Skeletal muscle satellite cell (primary cell): Measurements from ENCODE around the gene SRRM3.
"Not testable (repeated sequence)": the region's sequence is repeated elsewhere in the genome, so short reads cannot be mapped to it uniquely, and the experiment has no call there.

Experiments
- H3K27me3 ChIP-seq: 2 replicates; pipeline ENCODE4 v1.7.0; 2013; ENCODE audit warnings: low read length; ENCODE audit not compliant: control insufficient read depth, insufficient read depth
- H3K36me3 ChIP-seq: 2 replicates; pipeline ENCODE4 v1.7.0; 2013; ENCODE audit warnings: mild to moderate bottlenecking, control low read depth, low read length; ENCODE audit not compliant: insufficient read depth
- H3K4me1 ChIP-seq: 2 replicates; pipeline ENCODE4 v1.7.0; 2013; ENCODE audit warnings: low read length; ENCODE audit not compliant: control insufficient read depth, insufficient read depth
- H3K4me2 ChIP-seq: 2 replicates; pipeline ENCODE4 v1.7.0; 2013; ENCODE audit warnings: mild to moderate bottlenecking, low read length
- H3K4me3 ChIP-seq: 2 replicates; pipeline ENCODE4 v1.7.0; 2013; ENCODE audit warnings: low read length
- H3K9ac ChIP-seq: 2 replicates; pipeline ENCODE4 v1.7.0; 2013; ENCODE audit warnings: mild to moderate bottlenecking, low read depth, low read length, moderate library complexity
- H3K9me3 ChIP-seq: replicated peaks from 2 replicates; pipeline ENCODE4 v1.7.0; 2013; ENCODE audit warnings: mild to moderate bottlenecking, control low read depth, low read length

Gene SRRM3

GRCh38 chr7:76232698-76233097 is 31.0 kb downstream of the SRRM3 start:
- H3K4me2 ChIP-seq = no peak overlapping the region
- H3K4me1 ChIP-seq = peaks cover 4% of the 10 kb centered on the region
- H3K27me3 ChIP-seq = peaks cover 36% of the 10 kb centered on the region
- H3K9me3 ChIP-seq = no peaks in the 10 kb centered on the region
- H3K36me3 ChIP-seq = no peaks in the 10 kb centered on the region
- H3K4me3 ChIP-seq = no peak overlapping the region
- H3K9ac ChIP-seq = no peak overlapping the region

- peaks cover 44% of the 10 kb centered on the region for H3K27me3 ChIP-seq
Observed at GRCh38 chr7:76233538-76234281, 32.0 kb downstream of the SRRM3 start.

DNA sequence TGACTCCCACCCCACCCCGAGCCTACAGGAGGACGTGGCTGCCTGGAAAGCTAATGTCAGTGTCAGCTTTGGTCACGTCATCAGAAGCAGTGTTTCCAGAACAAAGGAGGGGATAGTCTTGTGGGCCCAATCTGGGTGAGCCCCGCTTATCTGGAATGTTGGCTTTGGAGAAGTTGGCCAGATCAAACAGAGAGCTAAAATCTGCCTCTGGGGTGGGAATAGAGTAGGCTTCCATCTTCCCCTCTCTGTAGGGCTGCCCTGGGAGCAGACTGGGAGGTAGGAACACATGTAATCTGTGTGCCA is 32.5 kb downstream of the SRRM3 start:
- H3K4me3 ChIP-seq = no peak overlapping the region
- no peak overlapping the region for H3K4me2 ChIP-seq
- peaks cover 45% of the 10 kb centered on the region for H3K27me3 ChIP-seq
- no peaks in the 10 kb centered on the region for H3K36me3 ChIP-seq
- no peak overlapping the region for H3K9ac ChIP-seq
- H3K4me1 ChIP-seq = peaks cover 4% of the 10 kb centered on the region
- no peaks in the 10 kb centered on the region for H3K9me3 ChIP-seq

More at GRCh38 chr7:76233538-76234281, 32.0 kb downstream of the SRRM3 start:
- no peak overlapping the region for H3K4me2 ChIP-seq
- H3K36me3 ChIP-seq = no peaks in the 10 kb centered on the region
- H3K9me3 ChIP-seq = no peaks in the 10 kb centered on the region
- peaks cover 4% of the 10 kb centered on the region for H3K4me1 ChIP-seq
- no peak overlapping the region for H3K4me3 ChIP-seq
- no peak overlapping the region for H3K9ac ChIP-seq

GRCh38 chr7:76234931-76235441 is 33.3 kb downstream of the SRRM3 start:
- Histone ChIP-seq H3K4me1 (peaks cover 4% of the 10 kb centered on the region), H3K9me3 (no peaks in the 10 kb centered on the region), H3K4me3 (peak overlapping the region; percentile 53), H3K9ac (peak overlapping the region; percentile 36), H3K27me3 (peaks cover 42% of the 10 kb centered on the region), H3K36me3 (no peaks in the 10 kb centered on the region), H3K4me2 (peak overlapping the region; percentile 78)

DNA sequence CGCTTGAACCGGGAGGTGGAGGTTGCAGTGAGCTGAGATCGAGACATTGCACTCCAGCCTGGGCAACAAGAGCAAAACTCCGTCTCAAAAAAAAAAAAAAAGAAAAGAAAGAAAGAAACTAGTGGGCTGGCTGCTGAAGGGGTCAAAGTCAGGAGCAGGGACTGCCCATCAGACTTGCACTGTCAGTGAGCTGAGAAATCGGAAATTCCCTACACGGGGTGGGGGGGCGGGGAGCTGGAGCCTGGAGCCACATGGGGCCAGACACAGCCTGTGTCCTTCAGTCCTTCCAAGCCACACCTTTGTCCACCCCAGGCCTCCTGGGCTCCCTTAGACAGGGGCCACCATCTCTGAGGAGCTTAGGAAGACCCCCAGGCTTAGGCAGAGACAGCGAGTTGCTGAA is 34.5 kb downstream of the SRRM3 start:
- H3K4me1 ChIP-seq = peaks cover 4% of the 10 kb centered on the region
- H3K36me3 ChIP-seq = no peaks in the 10 kb centered on the region
- H3K27me3 ChIP-seq = peaks cover 40% of the 10 kb centered on the region
- H3K9ac ChIP-seq = no peak overlapping the region
- H3K9me3 ChIP-seq = no peaks in the 10 kb centered on the region
- H3K4me3 ChIP-seq = no peak overlapping the region
- H3K4me2 ChIP-seq = no peak overlapping the region

GRCh38 chr7:76238326-76238725 is 36.6 kb downstream of the SRRM3 start:
- no peak overlapping the region for H3K4me2 ChIP-seq
- H3K4me3 ChIP-seq = no peak overlapping the region

DNA sequence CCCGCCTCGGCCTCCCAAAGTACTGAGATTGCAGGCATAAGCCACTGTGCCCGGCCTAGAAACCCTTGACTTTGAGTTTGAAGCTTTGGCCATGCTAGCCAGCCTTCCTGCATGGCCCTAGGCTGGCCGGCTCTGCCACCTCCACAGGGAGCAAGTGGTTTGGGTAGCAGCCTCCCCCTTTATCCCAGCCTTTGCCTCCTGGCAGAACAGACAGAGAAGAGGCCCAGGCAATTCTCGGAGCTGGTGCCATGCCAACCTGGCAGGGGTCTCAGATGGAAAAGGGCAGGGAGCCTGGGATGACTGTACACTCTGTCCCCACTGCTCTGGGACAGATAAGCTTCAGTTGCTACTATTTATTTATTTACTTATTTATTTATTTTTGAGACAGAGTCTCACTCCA is 39.4 kb downstream of the SRRM3 start:
- no peaks in the 10 kb centered on the region for H3K4me1 ChIP-seq
- H3K27me3 ChIP-seq = peaks cover 23% of the 10 kb centered on the region
- H3K9ac ChIP-seq = no peak overlapping the region
- H3K4me3 ChIP-seq = no peak overlapping the region
- no peak overlapping the region for H3K4me2 ChIP-seq
- no peaks in the 10 kb centered on the region for H3K36me3 ChIP-seq
- no peaks in the 10 kb centered on the region for H3K9me3 ChIP-seq

More at GRCh38 chr7:76238326-76238725, 36.6 kb downstream of the SRRM3 start:
- Histone ChIP-seq H3K4me1 (peaks cover 4% of the 10 kb centered on the region), H3K9me3 (no peaks in the 10 kb centered on the region), H3K27me3 (peaks cover 22% of the 10 kb centered on the region), H3K9ac (no peak overlapping the region), H3K36me3 (no peaks in the 10 kb centered on the region)

- H3K4me3 ChIP-seq, H3K9ac ChIP-seq, H3K9me3 ChIP-seq, H3K36me3 ChIP-seq, H3K4me2 ChIP-seq, H3K4me1 ChIP-seq: not testable (repeated sequence)
- H3K27me3 ChIP-seq = peaks cover 32% of the 10 kb centered on the region
Observed at GRCh38 chr7:76242517-76243063, 40.9 kb downstream of the SRRM3 start.

- H3K4me2 ChIP-seq = no peak overlapping the region
- H3K4me1 ChIP-seq = no peaks in the 10 kb centered on the region
- H3K4me3 ChIP-seq = no peak overlapping the region
- H3K27me3 ChIP-seq = peaks cover 27% of the 10 kb centered on the region
- H3K9ac ChIP-seq = no peak overlapping the region
- H3K9me3 ChIP-seq = no peaks in the 10 kb centered on the region
- no peaks in the 10 kb centered on the region for H3K36me3 ChIP-seq
Observed at GRCh38 chr7:76244781-76245391, 43.2 kb downstream of the SRRM3 start.

DNA sequence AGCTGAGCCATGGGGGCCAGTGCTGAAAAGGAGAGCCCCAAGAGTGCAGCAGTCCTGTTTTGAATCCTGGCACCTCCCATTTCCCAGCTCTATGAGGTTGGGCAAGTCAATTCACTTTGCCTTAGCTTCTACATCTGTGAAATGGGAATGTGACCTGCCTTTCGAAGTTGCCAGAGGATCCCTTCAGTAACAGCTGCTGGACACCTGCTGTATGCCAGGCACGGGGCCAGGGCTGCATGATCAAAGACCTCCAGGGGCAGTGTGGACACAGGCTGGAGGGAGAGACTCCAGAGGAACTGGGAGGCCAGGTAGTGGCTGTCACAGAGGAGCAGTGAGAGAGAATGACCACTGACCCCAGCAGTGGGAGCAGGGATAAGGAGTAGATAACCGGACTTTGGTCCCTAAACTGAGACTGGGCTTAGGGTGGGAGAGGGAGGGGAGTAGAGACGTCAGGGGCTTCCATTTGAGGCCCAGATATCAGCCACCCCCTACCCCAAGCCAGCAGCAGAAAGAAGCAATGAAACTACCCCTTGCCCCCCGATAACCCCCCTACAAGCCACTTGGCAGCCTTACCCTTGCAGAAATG is 45.2 kb downstream of the SRRM3 start:
- H3K4me1 ChIP-seq = no peaks in the 10 kb centered on the region
- H3K9ac ChIP-seq = no peak overlapping the region
- no peak overlapping the region for H3K4me2 ChIP-seq
- H3K36me3 ChIP-seq = no peaks in the 10 kb centered on the region
- no peaks in the 10 kb centered on the region for H3K9me3 ChIP-seq
- no peak overlapping the region for H3K4me3 ChIP-seq
- H3K27me3 ChIP-seq = peaks cover 27% of the 10 kb centered on the region

GRCh38 chr7:76247938-76248337 is 46.2 kb downstream of the SRRM3 start:
- peaks cover 27% of the 10 kb centered on the region for H3K27me3 ChIP-seq

More at GRCh38 chr7:76247938-76248337, 46.2 kb downstream of the SRRM3 start:
- Histone ChIP-seq H3K4me2 (no peak overlapping the region), H3K36me3 (no peaks in the 10 kb centered on the region), H3K9me3 (no peaks in the 10 kb centered on the region), H3K9ac (no peak overlapping the region), H3K4me1 (no peaks in the 10 kb centered on the region), H3K4me3 (no peak overlapping the region)
